ENCODE results near the gene GNAZ.

- no peak for TF ChIP-seq CTCF (IDR thresholded peaks at IDR 0.05)
- no peak for TF ChIP-seq POLR2A (IDR thresholded peaks at IDR 0.05)
Measured at GRCh38 chr22:23082534-23083314, 12.4 kb downstream of the GNAZ start.
